ENCODE measurements around the gene CSNK2A1.
"Not testable (repeated sequence)": the region's sequence is repeated elsewhere in the genome, so short reads cannot be mapped to it uniquely, and the experiment has no call there.

CSNK2A1 gene

DNA sequence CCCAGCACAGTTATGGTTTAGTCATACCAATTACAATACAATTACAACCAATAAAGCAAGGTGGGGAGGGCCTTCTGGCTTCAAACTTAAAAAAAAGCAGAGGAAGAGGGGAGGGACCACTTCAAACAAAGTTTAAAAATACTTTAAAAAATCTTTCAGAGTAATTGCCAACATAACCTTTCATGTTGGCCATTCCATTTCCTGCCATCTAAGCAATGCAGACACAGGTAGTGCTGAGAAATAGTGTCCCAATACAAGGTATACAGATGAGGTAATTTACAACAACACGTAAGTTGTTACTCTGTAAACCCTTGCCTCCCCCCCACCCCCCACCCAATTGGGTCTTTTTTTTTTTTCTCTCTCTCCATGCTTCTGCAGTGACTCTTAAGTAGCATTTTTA, 62.4 kb downstream of the CSNK2A1 start:
- TF ChIP-seq, protein P1, sequence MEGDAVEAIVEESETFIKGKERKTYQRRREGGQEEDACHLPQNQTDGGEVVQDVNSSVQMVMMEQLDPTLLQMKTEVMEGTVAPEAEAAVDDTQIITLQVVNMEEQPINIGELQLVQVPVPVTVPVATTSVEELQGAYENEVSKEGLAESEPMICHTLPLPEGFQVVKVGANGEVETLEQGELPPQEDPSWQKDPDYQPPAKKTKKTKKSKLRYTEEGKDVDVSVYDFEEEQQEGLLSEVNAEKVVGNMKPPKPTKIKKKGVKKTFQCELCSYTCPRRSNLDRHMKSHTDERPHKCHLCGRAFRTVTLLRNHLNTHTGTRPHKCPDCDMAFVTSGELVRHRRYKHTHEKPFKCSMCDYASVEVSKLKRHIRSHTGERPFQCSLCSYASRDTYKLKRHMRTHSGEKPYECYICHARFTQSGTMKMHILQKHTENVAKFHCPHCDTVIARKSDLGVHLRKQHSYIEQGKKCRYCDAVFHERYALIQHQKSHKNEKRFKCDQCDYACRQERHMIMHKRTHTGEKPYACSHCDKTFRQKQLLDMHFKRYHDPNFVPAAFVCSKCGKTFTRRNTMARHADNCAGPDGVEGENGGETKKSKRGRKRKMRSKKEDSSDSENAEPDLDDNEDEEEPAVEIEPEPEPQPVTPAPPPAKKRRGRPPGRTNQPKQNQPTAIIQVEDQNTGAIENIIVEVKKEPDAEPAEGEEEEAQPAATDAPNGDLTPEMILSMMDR (IDR thresholded peaks at IDR 0.05; ENCODE audit: low read depth, low read length), result no peak
- no peak overlapping the region for H3K4me3 ChIP-seq (ENCODE audit: low read depth, low read length)

DNA sequence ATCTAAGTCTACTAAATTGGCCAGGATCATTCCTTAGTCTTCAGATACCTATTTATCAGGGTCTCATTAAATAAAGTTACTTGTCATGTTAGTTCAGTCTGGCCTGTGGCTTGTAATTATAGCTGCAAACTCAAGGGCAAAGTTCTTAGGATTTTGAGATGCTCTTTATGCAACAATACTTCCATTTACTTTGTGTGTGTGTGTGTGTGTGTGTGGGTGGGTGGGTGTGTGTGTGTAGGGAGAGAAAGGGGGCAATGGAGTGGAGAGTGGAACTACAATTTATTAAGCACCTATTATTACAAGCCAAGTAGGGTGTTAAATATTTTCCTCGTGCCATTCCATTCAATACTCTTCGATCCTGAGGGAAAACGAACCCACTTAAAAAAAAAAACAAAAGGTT, 63.5 kb downstream of the CSNK2A1 start:
- no peak overlapping the region for H3K4me3 ChIP-seq (ENCODE audit: low read depth, low read length)
- TF ChIP-seq, protein P1 (IDR thresholded peaks at IDR 0.05; ENCODE audit: low read depth, low read length), result no peak

GRCh38 chr20:479487-479886, 64.1 kb downstream of the CSNK2A1 start:
- H3K4me3 ChIP-seq (ENCODE audit: low read depth, low read length), result no peak overlapping the region
- TF ChIP-seq, protein P1 (IDR thresholded peaks at IDR 0.05; ENCODE audit: low read depth, low read length), result no peak

- TF ChIP-seq, protein P1 (IDR thresholded peaks at IDR 0.05; ENCODE audit: low read depth, low read length), result no peak
Measured at GRCh38 chr20:478949-479429, 64.6 kb downstream of the CSNK2A1 start.

GRCh38 chr20:478010-478948, 65.3 kb downstream of the CSNK2A1 start:
- H3K4me3 ChIP-seq (ENCODE audit: low read depth, low read length), result no peak overlapping the region
- TF ChIP-seq, protein P1 (IDR thresholded peaks at IDR 0.05; ENCODE audit: low read depth, low read length), result no peak

More at GRCh38 chr20:478949-479429, 64.6 kb downstream of the CSNK2A1 start:
- no peak overlapping the region for H3K4me3 ChIP-seq (ENCODE audit: low read depth, low read length)

- H3K4me3 ChIP-seq (ENCODE audit: low read depth, low read length), result not testable (repeated sequence)
Measured at GRCh38 chr20:476561-477249, 66.9 kb downstream of the CSNK2A1 start.

GRCh38 chr20:475463-476357, 67.9 kb downstream of the CSNK2A1 start:
- no peak overlapping the region for H3K4me3 ChIP-seq (ENCODE audit: low read depth, low read length)
- TF ChIP-seq, protein P1 (IDR thresholded peaks at IDR 0.05; ENCODE audit: low read depth, low read length), result no peak

All from WI38 (cell line).